Muscle of back (tissue), 11 donors: ENCODE results near the gene AKAP6. TPM values are rescaled to one million over a fixed set of nuclear protein-coding genes. Genes with fewer than 3 reads are reported as not detected.

Source experiments
- DNase-seq, 3 donors: peaks; one replicate each; pipeline versions ENCODE4 v3.0.0 to v3.0.0-alpha.2; 2013
- polyA plus RNA-seq, 10 donors: library from polyadenylated mRNA; unstranded; fragments of 120-200 nt; gene quantifications; one replicate each; pipeline ENCODE4 v1.2.1, GENCODE V29; 2013; ENCODE audit not compliant: insufficient read length in 10 of 10

Gene AKAP6
- polyA plus RNA-seq, 10 donors = 34.4 to 90.4 (median 55.4) TPM

DNA sequence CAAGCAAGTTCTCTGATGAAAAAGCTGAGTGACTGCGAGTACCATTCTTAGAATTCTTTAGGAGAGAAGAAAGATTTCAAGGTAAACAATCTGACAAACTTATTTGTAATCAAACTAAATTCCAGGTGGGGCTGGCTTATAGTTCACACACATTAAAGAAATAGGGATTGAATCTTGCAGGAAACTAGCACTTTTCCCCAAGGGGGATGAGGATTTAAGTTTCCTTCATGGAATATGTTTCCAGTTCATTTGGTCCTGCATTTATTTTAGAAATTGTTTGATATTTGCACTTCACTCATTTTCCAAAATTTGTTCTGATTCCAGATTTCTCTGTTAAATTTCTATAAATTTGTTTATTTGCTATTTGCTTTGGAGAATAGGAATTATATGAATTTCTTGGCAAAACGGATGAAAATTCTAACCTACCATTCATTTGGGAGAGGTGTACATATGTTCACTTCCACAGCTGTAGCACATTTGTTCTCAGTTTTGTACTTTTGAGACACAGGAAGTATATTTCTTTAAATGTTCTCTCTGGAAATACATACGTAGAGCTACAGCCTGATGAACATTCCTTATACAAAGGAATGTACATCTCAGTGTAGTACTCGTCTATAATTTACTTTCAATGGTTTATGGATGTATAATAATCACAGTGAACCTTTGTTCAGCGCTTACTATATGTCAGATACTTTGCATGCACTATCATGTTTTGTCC lies 145.5 kb downstream of the AKAP6 start:
- peak in 1 of 3 donors; percentile 55 for DNase-seq

DNA sequence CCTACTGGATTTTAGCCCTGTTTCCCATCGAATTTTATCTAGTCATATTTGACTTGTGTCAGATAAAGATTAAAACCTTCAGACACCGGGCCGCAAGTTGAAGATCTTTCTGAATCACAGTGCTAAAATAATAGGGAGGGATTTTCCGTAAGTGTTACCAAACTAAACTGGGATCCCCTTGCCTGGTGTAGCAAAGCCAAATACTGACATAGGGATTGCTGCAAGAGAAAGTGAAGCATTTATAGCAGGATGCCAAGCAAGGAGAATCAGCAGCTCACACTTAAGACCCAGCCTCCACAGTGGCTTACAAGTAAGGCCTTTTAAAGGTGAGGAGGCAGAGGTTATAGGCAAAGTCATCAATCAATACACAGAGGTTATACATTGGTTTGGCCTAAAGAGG lies 147.4 kb downstream of the AKAP6 start:
- no peak for DNase-seq

DNA sequence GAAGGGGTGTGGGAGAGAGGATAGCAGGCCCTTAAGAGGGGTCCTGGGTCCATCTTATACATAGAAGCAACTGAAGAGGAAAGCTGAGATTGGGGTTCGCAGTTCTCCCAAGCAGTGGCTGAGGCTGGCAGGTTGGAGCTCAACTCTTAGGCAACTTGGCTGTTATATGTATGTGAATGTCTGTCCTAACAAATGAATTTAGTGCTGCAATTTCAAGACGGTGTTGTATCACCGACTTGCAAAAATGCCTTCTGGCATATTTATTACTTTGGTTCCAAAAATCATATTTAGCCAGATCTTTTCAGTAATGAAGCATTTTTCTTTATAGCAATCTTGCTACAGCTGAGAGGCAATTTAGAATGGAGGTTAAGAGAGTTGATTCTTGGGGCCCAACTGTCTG lies 148.3 kb downstream of the AKAP6 start:
- no peak for DNase-seq

DNA sequence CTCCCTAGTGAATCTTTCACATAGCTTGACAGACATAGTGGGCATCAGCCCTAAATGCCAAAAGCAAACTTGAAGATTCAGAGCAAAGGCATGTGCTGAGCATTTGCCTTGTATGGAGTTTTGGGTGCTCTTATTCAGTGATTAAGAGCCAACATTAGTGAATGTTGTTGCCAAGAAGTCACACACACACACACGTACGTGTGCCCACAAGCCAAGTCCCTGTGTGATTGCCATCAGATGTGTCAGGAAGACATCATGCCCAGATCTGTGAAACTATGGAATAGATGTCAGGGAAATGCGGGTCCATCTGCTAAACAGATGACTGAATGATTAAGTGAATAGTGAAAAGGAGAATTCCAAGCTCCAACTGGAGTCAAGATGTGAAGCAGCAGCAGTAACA lies 149.0 kb downstream of the AKAP6 start:
- DNase-seq = peak in 2 of 3 donors; percentile 40 to 47

DNA sequence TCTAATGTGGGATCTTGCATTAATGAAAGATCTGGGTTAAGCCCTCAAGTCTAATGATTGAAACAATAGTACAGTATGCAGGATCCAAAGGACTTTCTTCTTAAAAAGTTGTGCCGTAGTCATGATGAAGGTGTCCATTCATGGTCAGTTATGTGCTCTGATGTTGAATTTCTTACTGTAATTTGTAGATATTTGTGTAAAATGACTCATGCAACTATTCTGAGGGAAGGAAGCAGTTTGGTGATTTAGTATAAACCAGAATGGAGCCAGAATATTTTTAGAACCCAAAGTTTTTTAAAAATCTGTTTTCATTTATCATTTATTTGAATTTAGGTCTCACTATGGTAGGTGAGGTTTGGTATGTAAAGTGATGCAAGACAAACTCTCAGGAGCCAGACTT lies 151.2 kb downstream of the AKAP6 start:
- peak in 1 of 3 donors; percentile 41 for DNase-seq

DNA sequence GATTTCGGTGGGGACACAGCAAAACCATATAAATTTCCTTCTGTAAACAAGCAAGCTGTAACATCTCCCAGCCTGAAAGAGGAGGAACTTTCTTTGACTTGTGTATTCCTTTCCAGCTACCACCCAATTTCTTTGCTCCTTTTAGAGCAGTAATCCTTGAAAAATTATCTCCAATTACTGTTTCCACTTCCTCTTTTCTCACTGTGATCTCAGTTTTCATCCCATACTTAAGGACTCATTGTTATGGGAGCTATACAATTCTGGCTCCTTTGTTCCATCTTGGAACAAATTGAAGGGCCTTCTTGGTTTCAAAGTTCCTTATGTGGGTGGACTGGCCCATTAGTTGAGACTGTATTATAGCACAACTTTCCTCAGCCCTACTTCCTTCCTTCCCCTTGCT lies 152.6 kb downstream of the AKAP6 start:
- DNase-seq = no peak

DNA sequence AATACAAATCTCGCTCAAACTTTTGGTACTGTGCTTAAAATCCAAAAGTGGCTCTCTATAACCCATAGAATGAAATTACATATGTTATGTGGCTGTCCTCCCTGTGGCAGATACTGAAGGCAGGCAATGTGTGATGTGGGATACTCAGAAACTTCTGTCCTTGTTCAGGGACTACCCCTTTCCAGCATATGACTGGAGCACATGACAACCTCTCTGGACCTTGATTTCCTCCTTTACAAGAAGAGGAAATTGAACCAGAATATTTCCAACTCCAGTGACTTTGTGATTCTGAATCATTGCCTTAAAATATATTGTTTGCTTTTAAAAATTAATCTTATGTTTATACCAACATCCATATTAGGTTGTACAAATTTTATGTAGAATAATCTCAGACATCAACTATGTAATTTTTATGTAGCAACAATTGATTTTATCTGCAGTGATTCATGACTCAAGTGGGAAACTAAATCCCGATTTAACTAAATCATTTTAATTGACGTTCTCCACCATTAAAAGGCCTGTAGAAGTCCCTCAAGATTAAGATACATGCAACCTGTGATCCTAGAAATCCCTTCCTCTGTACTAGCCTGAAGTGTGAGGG lies 162.4 kb downstream of the AKAP6 start:
- no peak for DNase-seq

DNA sequence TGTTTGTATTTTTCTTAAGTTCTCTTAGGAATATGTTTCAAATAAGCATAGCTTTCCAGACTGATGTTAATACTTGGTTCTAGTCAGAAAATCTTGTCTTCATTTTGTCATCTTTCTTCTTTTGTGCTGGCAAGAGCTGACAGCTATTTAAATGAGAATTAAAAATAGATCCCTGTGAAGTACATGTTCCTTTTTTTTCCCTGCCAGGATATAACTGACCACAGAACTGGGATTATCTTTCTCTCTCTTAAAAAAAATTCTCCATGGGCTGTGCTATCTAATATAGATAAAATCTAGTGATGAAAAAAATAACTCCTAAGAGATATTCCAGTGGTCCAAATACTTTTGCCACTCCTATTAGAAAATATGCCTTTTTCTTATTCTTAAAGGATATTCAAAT lies 163.4 kb downstream of the AKAP6 start:
- DNase-seq = no peak

DNA sequence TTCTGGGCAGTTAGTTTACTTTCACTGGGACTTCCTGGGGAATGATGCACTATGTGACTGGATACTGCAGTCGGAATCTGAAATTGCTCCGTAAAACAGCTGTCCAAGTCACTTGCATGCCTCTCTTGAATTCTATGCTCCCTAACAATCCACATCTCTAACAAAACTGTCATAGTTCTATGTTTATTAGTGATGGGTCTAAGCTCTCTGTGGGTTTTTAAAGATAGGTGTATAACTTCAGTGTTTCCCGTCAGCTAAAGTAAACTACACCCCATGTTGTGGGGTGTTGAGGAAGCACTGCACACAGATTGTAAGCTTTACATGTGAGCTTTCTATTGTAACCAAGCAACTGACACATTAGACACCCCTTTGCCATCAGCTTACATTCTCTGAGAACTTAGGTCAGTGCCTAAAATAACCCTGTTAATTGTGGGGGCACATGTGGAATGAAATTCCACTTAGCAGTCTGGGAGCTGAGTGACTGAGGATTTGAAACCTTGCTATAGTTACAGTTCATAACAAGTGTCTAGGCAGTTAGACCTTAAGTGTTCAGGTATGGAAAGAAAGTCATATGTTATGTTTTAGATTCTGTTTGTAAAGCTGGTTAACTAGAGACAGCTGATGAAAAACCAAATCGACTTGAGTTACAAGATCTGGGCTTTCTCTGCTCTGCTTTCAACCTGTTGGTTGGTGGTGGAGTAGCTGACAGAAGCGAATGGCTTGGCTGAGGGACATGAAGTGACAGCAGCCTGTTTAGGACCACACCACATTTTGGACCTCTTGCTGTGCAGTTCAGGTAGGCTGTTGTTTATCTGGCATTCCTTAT lies 165.7 kb downstream of the AKAP6 start:
- DNase-seq = peak; percentile 48 to 73 (median 69)

DNA sequence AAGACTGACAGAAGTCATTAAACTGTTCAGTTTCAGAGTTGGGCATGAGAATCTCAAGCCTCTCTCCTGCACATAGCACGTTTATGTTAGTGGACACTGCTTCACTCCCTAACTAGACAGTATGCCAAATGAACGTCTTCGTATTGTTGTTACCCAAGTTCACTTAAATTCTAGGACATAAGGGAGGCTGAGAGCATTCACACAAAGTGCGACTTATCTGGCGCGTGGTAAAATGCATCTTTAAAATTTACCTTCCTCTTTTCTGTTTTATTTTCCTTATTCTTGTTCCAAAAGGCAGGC lies 166.3 kb downstream of the AKAP6 start:
- DNase-seq = peak in 1 of 3 donors; percentile 52

DNA sequence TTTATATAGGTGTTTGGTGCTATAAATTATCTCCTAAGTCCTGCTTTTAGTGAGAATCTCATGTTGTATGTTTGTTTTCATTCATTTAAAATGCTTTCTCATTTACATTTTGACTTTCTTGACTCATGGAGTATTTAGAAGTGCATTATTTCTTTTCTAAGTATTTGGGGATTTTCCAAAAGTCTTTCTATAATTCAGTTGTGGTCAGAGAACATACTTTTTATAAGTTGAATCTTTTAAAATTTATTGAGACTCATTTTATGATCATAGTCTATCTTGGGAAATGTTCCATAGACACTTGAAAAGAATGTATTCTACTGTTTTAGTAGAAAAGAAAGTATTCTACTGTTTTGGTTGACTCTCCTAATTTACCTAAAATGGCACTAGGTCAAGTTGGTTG lies 168.2 kb downstream of the AKAP6 start:
- no peak for DNase-seq

DNA sequence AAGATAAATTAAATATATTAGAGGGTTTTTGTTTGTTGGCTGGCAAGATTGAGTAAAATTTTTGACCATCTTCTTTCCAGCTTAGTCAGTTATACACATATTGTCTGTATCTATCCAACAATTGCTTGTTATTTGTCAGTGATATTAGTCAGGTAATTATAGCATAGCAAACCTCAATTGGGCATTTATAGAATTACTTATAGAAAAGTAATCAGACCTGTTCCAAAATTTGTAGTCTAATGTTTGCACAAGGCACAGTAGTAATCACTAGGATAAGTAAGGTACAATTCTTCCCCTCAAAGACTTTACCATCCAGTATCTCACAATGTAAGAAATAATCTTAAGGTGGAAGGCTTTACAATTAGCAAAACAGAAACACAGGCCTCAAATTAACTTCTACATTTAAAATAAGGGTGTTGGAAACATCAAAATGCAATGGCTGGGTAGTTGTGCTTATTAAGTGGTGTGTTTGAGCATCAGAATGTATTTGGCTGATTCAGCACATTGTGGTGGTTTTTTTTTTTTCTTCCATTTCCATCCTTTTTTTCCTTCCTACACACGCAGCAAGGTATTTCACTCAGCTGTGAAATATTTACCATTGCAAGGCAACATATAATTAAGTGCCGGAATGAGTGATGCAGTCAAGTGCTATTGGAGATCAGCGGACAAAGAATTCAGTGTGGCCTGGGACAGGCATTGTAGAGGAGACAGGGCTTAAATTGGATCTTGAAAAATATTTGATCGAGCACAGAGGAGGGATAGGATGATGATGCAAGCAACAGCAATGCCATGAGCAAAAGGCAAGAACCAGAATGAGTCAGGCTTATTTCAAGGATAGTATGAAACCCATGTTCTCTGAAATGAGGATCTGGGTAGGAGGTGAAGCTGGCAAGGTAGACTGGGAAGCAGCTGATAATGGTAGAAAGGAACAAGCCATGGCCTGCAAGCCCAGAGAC lies 178.2 kb downstream of the AKAP6 start:
- DNase-seq = peak in 1 of 3 donors; percentile 79

DNA sequence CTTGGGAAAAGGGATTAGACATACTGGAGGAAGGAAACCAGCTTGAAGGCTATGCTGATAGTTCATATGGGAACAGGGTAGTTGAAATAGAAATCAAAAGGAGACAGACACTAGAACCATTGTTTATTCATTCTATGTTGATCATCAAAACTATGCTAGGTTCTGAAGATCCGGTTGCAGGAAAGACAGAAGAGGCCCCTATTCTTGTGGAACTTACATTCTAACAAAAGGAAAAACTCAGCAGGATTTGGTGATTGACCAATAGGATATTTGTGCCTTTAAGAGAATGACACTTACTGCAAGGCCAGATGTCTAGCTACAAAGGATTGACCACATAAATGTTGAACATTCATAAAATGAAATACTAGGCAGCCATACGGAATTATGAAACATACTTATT lies 179.2 kb downstream of the AKAP6 start:
- DNase-seq = no peak

DNA sequence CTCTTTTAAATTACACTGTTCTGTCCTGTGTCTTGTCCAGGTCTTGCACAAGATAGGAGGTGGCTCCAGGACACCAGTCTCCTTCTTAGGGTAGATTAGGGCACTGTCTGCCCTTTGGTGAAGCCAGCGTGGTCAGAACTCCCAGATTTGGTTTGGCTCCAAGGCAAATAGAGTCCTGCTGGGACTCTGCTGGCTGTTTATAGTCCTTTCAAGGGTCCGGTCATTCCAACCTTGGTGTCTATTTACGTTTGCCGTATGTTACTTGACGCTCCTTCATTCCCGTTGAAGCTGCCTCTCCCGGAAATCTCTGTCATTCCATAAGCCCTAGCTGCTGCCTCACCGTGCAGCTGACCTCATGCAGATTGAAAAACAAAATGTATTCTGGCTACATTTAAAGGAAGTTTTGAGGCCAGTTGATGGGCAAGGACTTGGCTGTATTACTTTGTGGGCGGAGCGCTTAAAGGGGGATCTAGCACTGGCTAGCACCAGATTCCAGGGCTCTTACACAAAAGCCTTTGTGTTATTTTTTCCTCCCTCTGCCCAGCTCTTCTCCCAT lies 180.6 kb downstream of the AKAP6 start:
- DNase-seq = peak; percentile 63 to 89 (median 82)

DNA sequence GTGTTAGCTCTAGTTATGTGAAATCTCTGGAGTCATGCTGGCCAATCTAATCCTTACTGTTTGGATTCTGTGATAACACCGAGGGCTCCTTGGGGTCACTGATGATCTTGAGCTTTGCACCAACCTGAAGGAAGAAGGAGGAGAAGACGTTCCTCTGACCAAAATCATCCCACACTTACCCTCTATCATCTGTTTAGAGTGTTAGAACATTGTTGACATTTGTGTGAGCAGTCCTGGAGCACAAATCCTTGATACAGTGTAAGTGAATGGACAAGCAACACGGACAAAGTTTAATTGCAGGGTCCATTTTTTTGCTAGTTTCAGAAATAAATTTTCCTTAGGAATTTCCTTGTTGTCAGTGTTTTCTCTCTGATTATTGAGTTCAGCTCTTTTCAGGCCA lies 181.7 kb downstream of the AKAP6 start:
- DNase-seq = no peak

DNA sequence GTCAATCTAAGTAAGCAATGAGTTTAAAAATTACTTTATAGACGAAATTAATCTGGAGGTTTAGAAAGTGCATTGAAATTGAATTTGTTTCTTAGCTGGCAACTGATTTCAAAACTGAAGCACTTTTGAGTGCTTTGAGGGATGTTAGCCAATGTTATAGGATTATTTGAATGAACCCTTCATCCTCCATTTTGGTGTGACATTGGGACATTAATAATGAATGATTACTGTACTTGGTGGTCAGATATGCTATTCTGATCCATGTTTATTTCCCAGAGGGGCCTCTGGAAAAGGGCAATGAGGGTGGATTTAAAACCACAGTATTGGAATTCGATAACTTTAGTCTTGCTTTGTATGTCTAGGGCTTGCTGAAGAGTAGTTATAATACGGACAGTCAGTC lies 183.2 kb downstream of the AKAP6 start:
- DNase-seq = no peak

DNA sequence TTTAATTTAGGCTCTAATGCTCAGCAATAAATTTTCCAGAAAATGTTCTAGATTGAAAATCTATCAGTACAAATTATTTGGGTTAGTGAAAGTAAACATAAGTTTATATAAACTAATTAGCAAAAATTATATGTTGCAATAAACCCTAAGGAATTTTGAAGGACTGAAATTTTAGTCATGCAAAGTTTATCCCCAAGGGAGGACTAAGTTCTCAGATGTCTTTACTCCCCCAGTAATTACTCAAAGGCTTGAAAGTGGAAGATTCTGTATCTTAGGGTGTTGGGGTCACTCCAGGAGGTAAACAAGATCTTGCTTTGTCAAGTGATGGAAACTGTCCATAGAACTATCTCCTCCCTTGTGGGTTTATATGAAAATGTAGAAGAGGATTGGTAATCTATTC lies 183.7 kb downstream of the AKAP6 start:
- DNase-seq = no peak

DNA sequence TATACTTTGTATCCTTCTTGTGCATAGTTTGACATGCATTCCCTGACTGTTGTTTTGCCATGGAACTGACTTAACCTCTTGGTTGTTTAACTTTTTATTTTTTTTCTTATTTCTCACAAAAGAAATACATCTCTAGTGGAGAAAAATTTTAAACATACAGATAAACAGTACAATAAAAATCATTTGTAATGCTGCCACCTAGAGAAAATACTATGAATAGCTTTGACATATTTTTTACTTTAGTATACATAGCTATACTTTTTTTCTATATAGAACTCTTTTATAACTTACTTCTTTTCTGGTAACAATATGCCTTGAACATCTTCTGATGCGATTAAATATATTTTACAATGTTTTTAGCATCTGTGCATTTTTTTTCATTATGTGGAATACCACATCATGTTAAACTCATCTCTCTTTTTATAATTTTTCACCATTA lies 184.5 kb downstream of the AKAP6 start:
- DNase-seq = peak in 2 of 3 donors; percentile 29 to 60

DNA sequence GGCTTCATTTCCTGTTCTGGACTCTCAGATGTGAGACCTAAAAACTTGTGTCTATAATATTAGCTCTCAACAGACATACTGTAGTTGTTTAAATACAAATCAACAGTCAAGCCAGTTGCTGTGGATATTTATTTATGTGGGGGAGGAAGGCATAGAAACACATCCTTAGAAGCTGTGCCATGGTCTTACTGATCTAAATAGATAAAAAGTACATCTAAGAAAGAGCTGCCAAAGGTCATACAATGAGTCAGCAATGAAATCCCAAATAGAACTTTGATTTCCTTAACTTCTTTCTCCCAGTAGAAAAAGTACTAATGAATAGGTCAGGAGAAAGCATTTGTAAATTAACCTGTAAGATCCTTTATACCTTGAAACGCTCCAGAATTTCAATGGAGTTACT lies 185.1 kb downstream of the AKAP6 start:
- no peak for DNase-seq

DNA sequence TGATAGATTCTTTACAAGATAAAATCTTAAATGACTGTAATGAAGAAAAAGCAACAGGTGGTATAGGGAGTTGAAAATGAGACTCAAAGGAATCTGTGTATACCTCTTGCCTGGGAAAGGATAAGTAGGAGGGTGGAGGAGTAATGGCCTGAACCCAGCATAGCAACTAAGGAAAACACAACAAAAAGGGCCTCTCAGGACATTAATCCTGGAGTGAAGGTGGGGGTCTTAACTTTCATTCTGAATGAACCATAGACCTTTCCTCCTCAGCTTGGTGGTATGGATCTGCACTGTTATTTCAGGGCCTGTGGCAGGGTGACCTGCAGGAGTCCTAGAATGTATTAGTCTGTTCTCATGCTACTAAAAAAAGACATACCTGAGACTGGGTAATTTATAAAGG lies 185.6 kb downstream of the AKAP6 start:
- no peak for DNase-seq

DNA sequence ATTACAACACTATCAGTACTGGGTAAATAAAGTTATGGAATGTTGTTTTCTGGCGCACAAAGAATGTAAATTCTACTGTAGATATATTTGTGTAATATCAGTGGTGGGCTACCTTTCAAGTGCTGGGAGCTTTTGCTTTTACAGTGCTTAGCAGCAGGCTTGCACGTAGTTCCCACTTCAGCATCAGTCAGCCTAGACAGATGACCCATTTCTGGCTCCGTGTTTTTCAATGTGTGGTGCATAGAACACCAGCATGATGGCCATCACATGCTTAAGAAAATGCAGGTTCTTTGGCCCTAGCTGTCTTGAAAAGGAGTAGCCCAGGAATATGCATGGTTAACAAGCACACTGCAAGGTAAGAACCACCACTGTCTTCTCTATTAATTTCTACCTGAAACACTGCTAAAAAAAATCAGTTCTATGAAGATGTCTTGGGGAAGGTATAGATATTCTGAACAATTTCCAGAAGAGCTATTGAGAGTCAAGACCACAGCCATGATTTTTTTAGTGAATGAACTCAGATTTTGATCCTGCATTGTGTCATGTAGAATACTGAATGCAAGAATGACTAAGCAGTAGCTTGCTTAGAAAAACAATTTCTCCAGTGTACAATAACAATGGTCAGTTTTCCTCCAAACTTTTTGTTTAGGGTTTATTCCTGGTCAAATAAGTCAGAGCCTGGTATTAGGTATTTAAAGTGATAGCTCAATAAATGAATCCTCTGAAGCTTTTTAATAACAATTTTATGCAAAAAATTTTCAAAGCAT lies 195.7 kb downstream of the AKAP6 start:
- DNase-seq = no peak
